Loucy (cell line): ENCODE data around the gene RNASET2.
A peak's percentile ranks its signal among the peaks of the same experiment; 100 is the strongest.
"Not testable (repeated sequence)": the region's sequence is repeated elsewhere in the genome, so short reads cannot be mapped to it uniquely, and the experiment has no call there.

Experiments used
- CTCF ChIP-seq: fragments of 200-600 bp; sonication (generic); conservative IDR thresholded peaks from 2 replicates; pipeline ENCODE4 v1.5.1; 2014; ENCODE audit warnings: mild to moderate bottlenecking, antibody characterized with exemption, low read length
- EZH2phosphoT487 ChIP-seq: fragments of 200-600 bp; IDR thresholded peaks from 2 replicates; pipeline ENCODE4 v1.6.1; 2018; ENCODE audit warnings: antibody characterized with exemption, mild to moderate bottlenecking, moderate library complexity, borderline replicate concordance

- TF ChIP-seq CTCF: peak; percentile 69
- not testable (repeated sequence) for TF ChIP-seq EZH2phosphoT487
Measured at GRCh38 chr6:166950892-166951669, 5.3 kb downstream of the RNASET2 start.
